ENCODE data around the gene DRC1. TPM values are rescaled to one million over a fixed set of nuclear protein-coding genes. Genes with fewer than 3 reads are reported as not detected.

DRC1 gene
- total RNA-seq, 1 experiment from 2014 or later = not detected

DNA sequence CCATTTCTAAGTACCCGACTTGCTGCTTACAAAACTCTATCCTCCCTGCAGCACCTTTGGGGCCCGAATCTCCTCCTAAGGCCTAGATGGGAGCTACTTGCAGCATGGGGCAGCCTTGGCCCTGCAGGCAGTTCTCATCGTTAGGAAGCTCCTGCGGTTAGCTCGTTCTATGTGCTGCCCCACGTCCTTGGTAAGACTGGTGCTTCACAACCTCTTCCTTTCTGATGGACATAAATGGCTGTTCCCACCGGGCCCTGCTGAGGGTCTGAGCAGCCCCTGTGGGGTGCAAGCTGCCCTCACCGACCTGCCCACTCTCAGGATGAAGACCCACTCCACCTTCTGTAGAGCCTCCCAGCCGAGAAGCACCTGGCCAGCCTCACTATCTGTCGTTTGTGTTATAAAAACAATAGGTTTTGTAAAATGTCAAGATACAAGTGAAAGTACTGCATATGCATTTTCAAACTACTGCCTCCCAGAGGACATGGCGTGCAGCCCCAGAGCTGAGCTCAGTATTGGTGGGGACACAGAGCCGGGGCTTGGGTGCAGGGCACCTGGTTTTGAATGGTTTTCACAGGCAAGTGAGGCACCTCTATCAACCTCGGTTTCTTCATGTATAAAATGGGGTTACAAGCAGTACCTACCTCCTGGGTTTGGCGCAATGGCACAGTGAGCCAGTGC is 56.8 kb downstream of the DRC1 start:
- no peak overlapping the region for H2BK20ac ChIP-seq (ENCODE audit: low read depth, low read length, poor library complexity, severe bottlenecking)
- H3K14ac ChIP-seq (ENCODE audit: insufficient read depth, low read length) = no peak overlapping the region
- no peak overlapping the region for H2AK5ac ChIP-seq (ENCODE audit: insufficient read length, low read length)
- H3K18ac ChIP-seq (ENCODE audit: insufficient read length, low read depth, low read length) = no peak overlapping the region
- H4K8ac ChIP-seq (replicated peaks; ENCODE audit: insufficient read length, low read depth, low read length) = no peak overlapping the region
- WGBS (ENCODE audit: extremely low coverage, insufficient read length, low lambda C conversion rate) = no CpG with 5 or more reads among the region's 14 CpGs
- no peaks in the 10 kb centered on the region for H4K20me1 ChIP-seq (ENCODE audit: control insufficient read depth, insufficient read depth, insufficient read length)
- TF ChIP-seq, protein P1, sequence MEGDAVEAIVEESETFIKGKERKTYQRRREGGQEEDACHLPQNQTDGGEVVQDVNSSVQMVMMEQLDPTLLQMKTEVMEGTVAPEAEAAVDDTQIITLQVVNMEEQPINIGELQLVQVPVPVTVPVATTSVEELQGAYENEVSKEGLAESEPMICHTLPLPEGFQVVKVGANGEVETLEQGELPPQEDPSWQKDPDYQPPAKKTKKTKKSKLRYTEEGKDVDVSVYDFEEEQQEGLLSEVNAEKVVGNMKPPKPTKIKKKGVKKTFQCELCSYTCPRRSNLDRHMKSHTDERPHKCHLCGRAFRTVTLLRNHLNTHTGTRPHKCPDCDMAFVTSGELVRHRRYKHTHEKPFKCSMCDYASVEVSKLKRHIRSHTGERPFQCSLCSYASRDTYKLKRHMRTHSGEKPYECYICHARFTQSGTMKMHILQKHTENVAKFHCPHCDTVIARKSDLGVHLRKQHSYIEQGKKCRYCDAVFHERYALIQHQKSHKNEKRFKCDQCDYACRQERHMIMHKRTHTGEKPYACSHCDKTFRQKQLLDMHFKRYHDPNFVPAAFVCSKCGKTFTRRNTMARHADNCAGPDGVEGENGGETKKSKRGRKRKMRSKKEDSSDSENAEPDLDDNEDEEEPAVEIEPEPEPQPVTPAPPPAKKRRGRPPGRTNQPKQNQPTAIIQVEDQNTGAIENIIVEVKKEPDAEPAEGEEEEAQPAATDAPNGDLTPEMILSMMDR (conservative IDR thresholded peaks at IDR 0.05) = no peak
- no peak overlapping the region for H2AFZ ChIP-seq (ENCODE audit: low read length)
- H3K9ac ChIP-seq (ENCODE audit: extremely low read depth, insufficient read length, low read length) = no peak overlapping the region
- H3K23ac ChIP-seq (ENCODE audit: insufficient read length, low read depth, low read length) = no peak overlapping the region
- H3K56ac ChIP-seq (ENCODE audit: insufficient read length, low read depth, low read length) = no peak overlapping the region
- DNase-seq = no peak
- no peak overlapping the region for H3K27ac Mint-ChIP-seq
- no peaks in the 10 kb centered on the region; the same call in none of the 2 replicates for H3K27me3 Mint-ChIP-seq (ENCODE audit: low read depth)
- no peak overlapping the region for H2BK15ac ChIP-seq (ENCODE audit: low read depth, low read length)
- no peak overlapping the region for H3K27ac ChIP-seq (ENCODE audit: insufficient read length, low read depth, low read length)
- no peak overlapping the region for H4K5ac ChIP-seq (ENCODE audit: insufficient read length, low read depth, low read length)
- peaks cover 45 to 52% of the 10 kb centered on the region in 2 experiments for H3K4me1 Mint-ChIP-seq
- no peaks in the 10 kb centered on the region for H3K4me1 ChIP-seq (ENCODE audit: insufficient read depth, low read length)
- H3K27me3 ChIP-seq (ENCODE audit: insufficient read depth, low read length) = no peaks in the 10 kb centered on the region
- H3K23me2 ChIP-seq (ENCODE audit: insufficient read length, low read depth, low read length, poor library complexity, severe bottlenecking) = no peaks in the 10 kb centered on the region
- H3K4ac ChIP-seq (ENCODE audit: low read depth, low read length) = no peak overlapping the region
- no peak overlapping the region for H2BK5ac ChIP-seq (ENCODE audit: insufficient read length, low read length)
- no peak overlapping the region for H4K91ac ChIP-seq (ENCODE audit: insufficient read length, low read depth, low read length)
- no peak overlapping the region for H3K4me2 ChIP-seq (ENCODE audit: insufficient read depth, insufficient read length, low read length)
- H3K79me1 ChIP-seq (ENCODE audit: insufficient read depth, low read depth, low read length, poor library complexity, severe bottlenecking) = no peaks in the 10 kb centered on the region
- H3T11ph ChIP-seq (ENCODE audit: low read length) = no peak overlapping the region
- no peak overlapping the region for H2BK120ac ChIP-seq (ENCODE audit: low read depth, low read length, poor library complexity, severe bottlenecking)
- no peaks in the 10 kb centered on the region for H3K79me2 ChIP-seq (ENCODE audit: insufficient read depth, low read length)
- no peak overlapping the region for H2BK12ac ChIP-seq (ENCODE audit: insufficient read length, low read depth, low read length)
- no peaks in the 10 kb centered on the region for H3K36me3 Mint-ChIP-seq (ENCODE audit: insufficient read depth in 1 of 3, low read depth in 3 of 3)
- no peaks in the 10 kb centered on the region for H3K9me3 ChIP-seq (ENCODE audit: control insufficient read depth, low read depth, low read length)
- H3K4me3 Mint-ChIP-seq = no peak overlapping the region
- no peaks in the 10 kb centered on the region for H3K9me3 Mint-ChIP-seq
